NCI-H460 (cell line): ENCODE data around the gene PTPN14. TPM values are rescaled to one million over a fixed set of nuclear protein-coding genes. Genes with fewer than 3 reads are reported as not detected.

Source experiments
- total RNA-seq: library from RNA; depleted of rRNA; stranded (reverse); fragments of >200 nt; shearing (Covaris generic); gene quantifications from 2 replicates; pipeline ENCODE4 v1.2.3, GENCODE V29; 2014; rRNA removed

The PTPN14 gene
- total RNA-seq, 1 experiment from 2014 or later: 58.3 TPM

Other genes with a start within 250 kb of the PTPN14 start
- 70.5 and 103 TPM in 2 replicates for gene CENPF, start 51.6 kb upstream of the PTPN14 start, total RNA-seq